HepG2 (cell line): ENCODE data around the gene MRNIP. TPM values are rescaled to one million over a fixed set of nuclear protein-coding genes. Genes with fewer than 3 reads are reported as not detected.
A peak's percentile ranks its signal among the peaks of the same experiment; 100 is the strongest.

Experiments used
- EED ChIP-seq: sonication (generic); formaldehyde crosslinking; IDR thresholded peaks from 2 replicates; pipeline ENCODE4 v1.5.0; 2020; ENCODE audit warnings: mild to moderate bottlenecking, missing genetic modification reagents
- FOXK1 ChIP-seq: sonication (generic); formaldehyde crosslinking; IDR thresholded peaks from 2 replicates; pipeline ENCODE4 v1.4.0; 2020; ENCODE audit warnings: low read depth, missing genetic modification reagents, borderline replicate concordance
- MATR3 ChIP-seq: sonication (generic); formaldehyde crosslinking; IDR thresholded peaks from 2 replicates; pipeline ENCODE4 v1.4.0; 2020; ENCODE audit warnings: missing genetic modification reagents
- MLLT10 ChIP-seq: sonication (generic); formaldehyde crosslinking; IDR thresholded peaks from 2 replicates; pipeline ENCODE4 v1.4.0; 2020; ENCODE audit warnings: missing genetic modification reagents
- MYC ChIP-seq: sonication (generic); formaldehyde crosslinking; IDR thresholded peaks from 2 replicates; pipeline ENCODE4 v1.9.0; 2021; ENCODE audit warnings: missing genetic modification reagents, borderline replicate concordance
- TCF12 ChIP-seq, 2 experiments: fragments of 450-650 bp in 1 of 2; sonication (generic) in 1 of 2; formaldehyde crosslinking in 1 of 2; IDR thresholded peaks; 2 replicates each; pipeline versions ENCODE4 v1.6.1 to v1.8.0; 2017 to 2022; ENCODE audit warnings: antibody characterized with exemption in 1 of 2, mild to moderate bottlenecking in 1 of 2, missing genetic modification reagents in 1 of 2, moderate library complexity in 1 of 2
- ZC3H4 ChIP-seq: sonication (generic); formaldehyde crosslinking; IDR thresholded peaks from 2 replicates; pipeline ENCODE4 v1.4.0; 2020; ENCODE audit warnings: missing genetic modification reagents, borderline replicate concordance
- ZNF430 ChIP-seq: sonication (generic); formaldehyde crosslinking; IDR thresholded peaks from 2 replicates; pipeline ENCODE4 v1.9.0; 2021; ENCODE audit warnings: mild to moderate bottlenecking, missing genetic modification reagents
- ZNF724P ChIP-seq: sonication (generic); formaldehyde crosslinking; IDR thresholded peaks from 2 replicates; pipeline ENCODE4 v1.8.0; 2022; ENCODE audit warnings: missing genetic modification reagents, borderline replicate concordance
- ZNF75D ChIP-seq: sonication (generic); formaldehyde crosslinking; IDR thresholded peaks from 2 replicates; pipeline ENCODE4 v1.8.1; 2023; ENCODE audit warnings: missing genetic modification reagents, mild to moderate bottlenecking, borderline replicate concordance
- ZNF891 ChIP-seq: sonication (generic); formaldehyde crosslinking; IDR thresholded peaks from 2 replicates; pipeline ENCODE4 v1.5.0; 2020; ENCODE audit warnings: mild to moderate bottlenecking, missing genetic modification reagents
- polyA plus RNA-seq, 8 experiments: library from polyadenylated mRNA; depleted of rRNA in 3 of 8; stranded (reverse) in 7 of 8; unstranded in 1 of 8; fragments of >200 nt; fragmentation: Illumina TruSeq in 4 of 8; extraction: Trizol in 4 of 8; gene quantifications; 2 replicates each; pipeline versions ENCODE4 v1.2.1 to v1.2.3, GENCODE V29; 2011 to 2016; ENCODE audit warnings: low read depth in 4 of 8, missing spikeins in 1 of 8, mixed read lengths in 1 of 8; ENCODE audit not compliant: insufficient read depth in 1 of 8
- total RNA-seq, 5 experiments: library from RNA; depleted of rRNA; stranded (reverse); fragments of >200 nt; fragmentation: Illumina TruSeq; extraction: Trizol; gene quantifications; 2 replicates each; pipeline ENCODE4 v1.2.3, GENCODE V29; 2016; ENCODE audit warnings: low read depth in 1 of 5
- TF ChIP-seq, protein P1 (sequence below): sonication (generic); formaldehyde crosslinking; IDR thresholded peaks from 2 replicates; pipeline ENCODE4 v1.5.1; 2020; ENCODE audit warnings: mild to moderate bottlenecking, missing genetic modification reagents, moderate library complexity
- TF ChIP-seq, protein P2 (sequence below): sonication (generic); formaldehyde crosslinking; IDR thresholded peaks from 2 replicates; pipeline ENCODE4 v1.9.0; 2022; ENCODE audit warnings: low read depth, missing genetic modification reagents
- TF ChIP-seq, protein P3 (sequence below): sonication (generic); formaldehyde crosslinking; IDR thresholded peaks from 2 replicates; pipeline ENCODE4 v1.9.0; 2022; ENCODE audit warnings: missing genetic modification reagents, mild to moderate bottlenecking, borderline replicate concordance

MRNIP gene
- total and polyA plus RNA-seq, 2 of the 13 experiments (the other 11 are each of a cell fraction or from before 2014, with no cell fraction given) = 15.5 to 34.1 TPM

DNA sequence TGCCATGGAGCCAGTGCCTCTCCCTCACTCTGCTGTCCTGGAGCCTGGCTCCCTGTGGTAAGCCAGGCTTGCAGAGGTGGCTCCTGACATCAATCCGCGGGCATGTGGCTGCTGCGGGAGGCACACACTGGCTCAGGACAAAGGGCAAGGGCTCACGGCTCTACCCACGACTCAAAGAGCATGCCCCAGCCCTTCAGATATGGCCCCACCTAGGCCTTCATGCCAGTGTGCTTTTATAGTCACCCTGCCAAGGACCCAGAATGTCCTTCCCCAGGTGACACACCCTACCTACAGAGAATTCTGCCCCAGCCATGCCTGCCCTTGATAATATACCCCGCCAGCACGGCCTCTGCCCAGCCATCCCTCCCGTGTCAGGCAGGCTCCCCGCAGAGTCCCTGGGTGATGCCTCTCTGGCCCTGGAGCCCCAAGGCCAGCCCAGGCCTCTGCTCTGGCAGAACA, 53.5 kb downstream of the MRNIP start (continued):
- TF ChIP-seq ZNF891 (CRISPR knock-in tag) (0 out of 2 replicates have a peak, but pooled peaks have one; percentile 35), MYC (peak; percentile 41; the same call in 1 of the 2 replicates), MATR3 (CRISPR knock-in tag) (no peak), ZC3H4 (CRISPR knock-in tag) (no peak), MLLT10 (CRISPR knock-in tag) (no peak), ZNF724P (CRISPR knock-in tag) (0 out of 2 replicates have a peak, but pooled peaks have one; percentile 7), TCF12 (IDR thresholded peaks at IDR 0.05) (no peak), TCF12 (CRISPR knock-in tag; IDR thresholded peaks at IDR 0.05) (no peak), ZNF430 (CRISPR knock-in tag) (peak; percentile 46; the same call in 1 of the 2 replicates), ZNF75D (CRISPR knock-in tag) (no peak), EED (CRISPR knock-in tag) (no peak), FOXK1 (CRISPR knock-in tag) (no peak)
- TF ChIP-seq, protein P1, sequence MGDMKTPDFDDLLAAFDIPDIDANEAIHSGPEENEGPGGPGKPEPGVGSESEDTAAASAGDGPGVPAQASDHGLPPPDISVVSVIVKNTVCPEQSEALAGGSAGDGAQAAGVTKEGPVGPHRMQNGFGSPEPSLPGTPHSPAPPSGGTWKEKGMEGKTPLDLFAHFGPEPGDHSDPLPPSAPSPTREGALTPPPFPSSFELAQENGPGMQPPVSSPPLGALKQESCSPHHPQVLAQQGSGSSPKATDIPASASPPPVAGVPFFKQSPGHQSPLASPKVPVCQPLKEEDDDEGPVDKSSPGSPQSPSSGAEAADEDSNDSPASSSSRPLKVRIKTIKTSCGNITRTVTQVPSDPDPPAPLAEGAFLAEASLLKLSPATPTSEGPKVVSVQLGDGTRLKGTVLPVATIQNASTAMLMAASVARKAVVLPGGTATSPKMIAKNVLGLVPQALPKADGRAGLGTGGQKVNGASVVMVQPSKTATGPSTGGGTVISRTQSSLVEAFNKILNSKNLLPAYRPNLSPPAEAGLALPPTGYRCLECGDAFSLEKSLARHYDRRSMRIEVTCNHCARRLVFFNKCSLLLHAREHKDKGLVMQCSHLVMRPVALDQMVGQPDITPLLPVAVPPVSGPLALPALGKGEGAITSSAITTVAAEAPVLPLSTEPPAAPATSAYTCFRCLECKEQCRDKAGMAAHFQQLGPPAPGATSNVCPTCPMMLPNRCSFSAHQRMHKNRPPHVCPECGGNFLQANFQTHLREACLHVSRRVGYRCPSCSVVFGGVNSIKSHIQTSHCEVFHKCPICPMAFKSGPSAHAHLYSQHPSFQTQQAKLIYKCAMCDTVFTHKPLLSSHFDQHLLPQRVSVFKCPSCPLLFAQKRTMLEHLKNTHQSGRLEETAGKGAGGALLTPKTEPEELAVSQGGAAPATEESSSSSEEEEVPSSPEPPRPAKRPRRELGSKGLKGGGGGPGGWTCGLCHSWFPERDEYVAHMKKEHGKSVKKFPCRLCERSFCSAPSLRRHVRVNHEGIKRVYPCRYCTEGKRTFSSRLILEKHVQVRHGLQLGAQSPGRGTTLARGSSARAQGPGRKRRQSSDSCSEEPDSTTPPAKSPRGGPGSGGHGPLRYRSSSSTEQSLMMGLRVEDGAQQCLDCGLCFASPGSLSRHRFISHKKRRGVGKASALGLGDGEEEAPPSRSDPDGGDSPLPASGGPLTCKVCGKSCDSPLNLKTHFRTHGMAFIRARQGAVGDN = peak; percentile 83
- TF ChIP-seq, protein P2, sequence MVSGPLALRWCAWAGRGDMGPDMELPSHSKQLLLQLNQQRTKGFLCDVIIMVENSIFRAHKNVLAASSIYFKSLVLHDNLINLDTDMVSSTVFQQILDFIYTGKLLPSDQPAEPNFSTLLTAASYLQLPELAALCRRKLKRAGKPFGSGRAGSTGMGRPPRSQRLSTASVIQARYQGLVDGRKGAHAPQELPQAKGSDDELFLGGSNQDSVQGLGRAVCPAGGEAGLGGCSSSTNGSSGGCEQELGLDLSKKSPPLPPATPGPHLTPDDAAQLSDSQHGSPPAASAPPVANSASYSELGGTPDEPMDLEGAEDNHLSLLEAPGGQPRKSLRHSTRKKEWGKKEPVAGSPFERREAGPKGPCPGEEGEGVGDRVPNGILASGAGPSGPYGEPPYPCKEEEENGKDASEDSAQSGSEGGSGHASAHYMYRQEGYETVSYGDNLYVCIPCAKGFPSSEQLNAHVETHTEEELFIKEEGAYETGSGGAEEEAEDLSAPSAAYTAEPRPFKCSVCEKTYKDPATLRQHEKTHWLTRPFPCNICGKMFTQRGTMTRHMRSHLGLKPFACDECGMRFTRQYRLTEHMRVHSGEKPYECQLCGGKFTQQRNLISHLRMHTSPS (CRISPR knock-in tag) = peak; percentile 87
- TF ChIP-seq, protein P3, sequence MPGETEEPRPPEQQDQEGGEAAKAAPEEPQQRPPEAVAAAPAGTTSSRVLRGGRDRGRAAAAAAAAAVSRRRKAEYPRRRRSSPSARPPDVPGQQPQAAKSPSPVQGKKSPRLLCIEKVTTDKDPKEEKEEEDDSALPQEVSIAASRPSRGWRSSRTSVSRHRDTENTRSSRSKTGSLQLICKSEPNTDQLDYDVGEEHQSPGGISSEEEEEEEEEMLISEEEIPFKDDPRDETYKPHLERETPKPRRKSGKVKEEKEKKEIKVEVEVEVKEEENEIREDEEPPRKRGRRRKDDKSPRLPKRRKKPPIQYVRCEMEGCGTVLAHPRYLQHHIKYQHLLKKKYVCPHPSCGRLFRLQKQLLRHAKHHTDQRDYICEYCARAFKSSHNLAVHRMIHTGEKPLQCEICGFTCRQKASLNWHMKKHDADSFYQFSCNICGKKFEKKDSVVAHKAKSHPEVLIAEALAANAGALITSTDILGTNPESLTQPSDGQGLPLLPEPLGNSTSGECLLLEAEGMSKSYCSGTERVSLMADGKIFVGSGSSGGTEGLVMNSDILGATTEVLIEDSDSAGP (CRISPR knock-in tag) = 0 out of 2 replicates have a peak, but pooled peaks have one; percentile 33
